Nasal cavity respiratory epithelium epithelial cell of viscerocranial mucosa (primary cell): ENCODE results near the gene RAB35. TPM values are rescaled to one million over a fixed set of nuclear protein-coding genes. Genes with fewer than 3 reads are reported as not detected.

ENCODE experiments used
- total RNA-seq: library from RNA; depleted of rRNA; stranded (reverse); fragments of >200 nt; gene quantifications from 2 replicates; pipeline ENCODE4 v1.2.3, GENCODE V29; 2014

The RAB35 gene
- total RNA-seq = 24.9 and 33.3 TPM in 2 replicates

DNA sequence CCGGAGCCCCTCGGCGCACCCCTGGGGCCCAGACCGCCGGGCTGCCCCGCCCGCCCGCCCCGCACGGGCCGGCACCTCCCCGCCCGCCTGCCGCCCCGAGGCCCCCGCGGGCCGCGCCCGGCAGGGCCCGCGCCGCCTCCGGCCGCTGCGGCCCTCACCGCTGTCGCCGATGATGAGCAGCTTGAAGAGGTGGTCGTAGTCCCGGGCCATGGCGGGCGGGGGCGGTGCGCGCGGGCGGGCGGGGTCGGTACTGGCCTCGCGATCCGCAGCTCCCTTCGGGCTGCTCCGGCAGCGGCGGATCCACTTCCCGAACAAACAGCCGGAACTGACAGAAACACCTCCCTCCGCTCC lies at the start of gene RAB35:
TSS of gene RAB35 (minus strand) at position 313 of the 351 bp plus-strand sequence. CDS start at position 210, 103 bp downstream.

Other genes starting within 250 kb of the RAB35 start
- gene CIT, start 239.4 kb downstream of the RAB35 start, total RNA-seq = 0.34 and 0.50 TPM in 2 replicates
- gene BICDL1, start 127.5 kb downstream of the RAB35 start, total RNA-seq = 15.7 and 46.9 TPM in 2 replicates
- 78.9 and 143 TPM in 2 replicates for gene GCN1, start 78.0 kb upstream of the RAB35 start, total RNA-seq
- gene RPLP0, start 84.4 kb upstream of the RAB35 start, total RNA-seq = 3,050 and 5,524 TPM in 2 replicates
- gene PXN, start 149.0 kb upstream of the RAB35 start, total RNA-seq = 35.2 and 77.0 TPM in 2 replicates
- under 0.01 TPM in 1 of 2 replicates, not detected in the other for gene RNU4-2, start 175.2 kb upstream of the RAB35 start, total RNA-seq
- gene RNU4-1, start 176.5 kb upstream of the RAB35 start, total RNA-seq = under 0.01 TPM in 1 of 2 replicates, not detected in the other
- 0.68 and 1.1 TPM in 2 replicates for gene SIRT4, start 185.6 kb upstream of the RAB35 start, total RNA-seq
- not detected in 2 replicates for gene PLA2G1B, start 211.0 kb upstream of the RAB35 start, total RNA-seq